ENCODE data around the gene MED15.
A peak's percentile ranks its signal among the peaks of the same experiment; 100 is the strongest.
"Not testable (repeated sequence)": the region's sequence is repeated elsewhere in the genome, so short reads cannot be mapped to it uniquely, and the experiment has no call there.

The MED15 gene

GRCh38 chr22:20586403-20586745, 79.0 kb downstream of the MED15 start:
- DNase-seq, result no peak

DNA sequence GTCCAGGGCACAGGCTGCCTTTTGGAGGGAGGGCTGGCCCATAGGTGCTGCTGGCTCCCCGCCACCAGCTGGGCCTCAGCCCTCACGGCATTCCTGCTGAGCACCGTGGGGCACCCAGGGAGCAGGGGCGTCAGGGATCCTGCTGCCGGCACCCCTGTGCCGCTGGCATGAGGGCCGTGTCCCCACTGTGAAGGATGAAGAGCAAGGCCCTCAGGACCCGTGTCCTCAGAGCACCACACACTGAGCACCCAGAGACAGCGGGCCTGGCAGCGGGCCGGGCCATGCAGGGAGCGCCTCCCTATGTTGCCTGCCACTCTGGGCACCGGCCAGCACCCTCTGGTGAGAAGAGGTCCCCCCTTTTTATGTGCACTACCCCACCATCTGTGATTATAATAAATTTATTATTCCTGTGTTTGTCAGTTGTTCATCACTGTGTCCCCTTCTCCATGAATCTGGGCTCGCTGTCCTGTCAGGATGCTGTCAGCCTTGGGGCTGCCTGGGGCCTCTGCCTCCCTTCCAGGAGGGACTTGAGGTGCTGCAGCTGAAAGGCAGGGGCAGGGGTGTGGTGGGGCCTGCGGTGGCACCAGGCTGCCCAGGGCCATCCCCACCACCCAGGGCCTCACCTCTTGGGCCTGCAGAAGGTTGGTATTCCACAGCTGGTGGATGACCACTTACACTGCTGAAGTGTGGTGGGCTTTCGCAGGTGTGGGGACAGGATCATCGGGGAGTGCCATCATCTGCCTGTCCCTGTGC, 80.0 kb downstream of the MED15 start:
- DNase-seq, result no peak

DNA sequence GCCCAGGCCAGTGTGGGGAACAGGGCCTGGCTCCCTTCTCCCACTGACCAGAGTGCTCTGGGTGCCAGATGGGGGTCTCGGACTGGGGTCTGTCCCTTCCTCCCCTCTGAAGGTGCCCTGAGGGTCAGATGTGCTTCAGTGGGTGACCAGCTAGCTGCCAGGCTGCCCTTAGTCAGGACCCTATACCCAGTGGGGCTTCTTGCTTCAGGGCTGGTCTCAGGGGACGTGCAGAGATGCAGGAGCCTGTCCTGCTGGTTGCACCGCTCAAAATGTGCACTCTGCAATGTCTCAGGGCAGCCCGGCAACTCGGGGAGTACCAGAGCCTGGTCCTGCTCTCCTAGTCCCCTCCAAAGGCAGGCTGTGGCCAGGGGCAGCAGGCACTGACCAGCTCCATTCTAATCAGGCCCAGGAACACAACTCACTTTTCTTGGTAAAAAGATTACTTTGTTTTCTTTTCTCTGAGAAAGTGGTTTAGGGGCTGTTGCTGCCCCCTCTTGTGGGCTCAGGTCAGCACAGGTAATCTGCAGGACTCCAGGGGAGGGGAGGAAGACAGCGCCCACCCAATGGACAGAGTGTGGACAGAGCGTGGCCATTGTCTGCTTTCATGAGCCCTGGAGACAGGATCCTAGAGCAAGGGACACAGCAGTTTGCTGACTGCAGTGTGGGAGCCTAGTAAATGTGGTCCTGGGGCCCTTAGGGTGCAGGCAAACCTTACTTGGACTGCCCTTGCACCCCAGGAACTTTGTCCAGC, 80.9 kb downstream of the MED15 start:
- DNase-seq, result no peak

DNA sequence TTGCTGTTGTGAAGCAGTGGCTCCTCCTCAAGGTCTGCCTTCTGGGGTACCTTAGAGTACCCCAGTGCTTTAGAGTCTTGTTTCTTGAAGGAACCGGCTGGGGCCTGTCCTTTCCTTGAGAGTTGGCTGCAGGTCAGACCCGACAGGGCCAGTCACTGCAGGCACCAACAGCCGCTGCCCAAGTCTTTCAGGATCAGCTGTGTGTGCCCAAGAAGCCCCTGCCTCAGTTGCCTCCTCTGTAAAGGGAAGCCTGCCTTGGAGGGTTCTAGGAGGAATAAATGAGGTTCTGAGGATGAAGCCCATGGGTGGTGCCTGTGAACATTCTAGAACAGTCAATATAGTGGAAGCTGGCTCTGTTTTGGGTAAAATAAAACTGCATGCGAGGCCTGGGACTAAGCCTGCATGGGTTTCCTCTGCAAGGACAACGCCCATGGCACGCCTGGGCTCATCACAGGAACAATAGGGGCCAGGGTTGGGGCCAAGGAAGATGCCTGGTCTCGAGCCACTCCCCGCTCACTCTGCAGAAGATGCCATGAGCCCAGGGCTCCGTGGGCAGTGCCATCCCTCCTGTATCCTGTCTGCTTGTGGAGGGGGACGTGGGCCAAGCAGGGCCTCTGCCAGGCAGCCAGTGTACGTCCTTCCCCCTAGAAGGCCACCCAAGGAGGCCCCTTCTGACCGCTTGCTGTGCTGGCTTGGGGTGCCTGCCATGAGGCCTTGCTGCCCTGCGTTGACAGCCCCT, 81.6 kb downstream of the MED15 start:
- no peak for DNase-seq

- no peak for DNase-seq
These were observed 82.4 kb downstream of the MED15 start for GRCh38 chr22:20589614-20590476.

DNA sequence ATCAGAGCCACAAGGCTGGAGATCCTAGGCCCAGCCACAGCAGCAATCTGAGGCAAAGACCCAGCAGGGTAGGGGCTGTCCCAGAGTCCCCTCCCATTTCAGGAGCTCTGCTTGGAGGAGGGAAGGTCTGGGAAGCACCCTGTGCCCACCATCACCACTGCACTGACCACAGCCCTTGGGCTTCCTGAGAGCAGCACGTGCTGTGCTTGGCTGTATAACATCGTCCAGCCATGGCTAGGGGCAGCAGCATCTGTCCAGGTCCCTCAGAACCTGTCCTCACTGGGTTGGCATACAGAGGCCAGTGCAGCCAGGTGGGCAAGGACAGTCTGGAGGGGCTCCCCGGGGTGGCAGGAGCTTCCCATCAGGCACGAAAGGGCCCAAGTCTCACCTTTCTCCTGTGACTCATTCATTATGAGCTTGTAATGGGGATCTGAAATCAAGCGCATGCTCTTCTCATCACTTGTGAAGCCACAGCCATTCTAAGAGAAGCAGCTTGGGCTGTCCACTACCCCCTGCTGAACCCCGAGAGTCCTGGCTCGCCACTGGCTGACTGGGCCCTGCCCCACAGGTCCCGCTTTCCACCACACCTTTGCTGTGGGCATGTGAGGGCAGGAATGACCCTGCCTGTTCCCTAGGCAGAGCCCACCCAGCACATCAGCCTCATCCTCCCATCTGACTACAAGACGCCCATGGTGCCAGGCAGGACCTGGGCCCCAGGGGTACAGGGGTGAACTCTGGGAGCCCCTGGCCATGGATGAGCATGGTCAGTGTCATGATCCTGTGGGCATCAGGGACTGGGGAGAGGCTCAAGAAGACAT, 83.3 kb downstream of the MED15 start:
- DNase-seq, result no peak

DNA sequence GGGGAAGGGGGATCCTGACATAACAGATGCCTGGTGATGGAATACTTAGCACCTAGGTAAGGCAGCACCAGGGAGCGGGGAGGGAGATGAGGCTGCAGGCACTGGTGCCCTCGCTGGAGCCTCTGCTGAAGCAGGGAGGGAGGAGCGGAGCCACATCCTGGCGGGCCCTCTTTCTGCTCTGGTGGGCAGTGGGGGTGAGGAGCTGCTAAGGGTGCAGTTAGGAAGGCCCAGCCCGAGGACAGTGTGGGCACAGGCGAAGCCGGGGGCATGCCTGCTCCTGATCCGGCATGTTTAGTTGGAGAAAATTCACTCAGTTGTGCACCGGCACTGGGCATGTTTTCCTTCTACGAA, 83.9 kb downstream of the MED15 start:
- DNase-seq, result no peak

DNA sequence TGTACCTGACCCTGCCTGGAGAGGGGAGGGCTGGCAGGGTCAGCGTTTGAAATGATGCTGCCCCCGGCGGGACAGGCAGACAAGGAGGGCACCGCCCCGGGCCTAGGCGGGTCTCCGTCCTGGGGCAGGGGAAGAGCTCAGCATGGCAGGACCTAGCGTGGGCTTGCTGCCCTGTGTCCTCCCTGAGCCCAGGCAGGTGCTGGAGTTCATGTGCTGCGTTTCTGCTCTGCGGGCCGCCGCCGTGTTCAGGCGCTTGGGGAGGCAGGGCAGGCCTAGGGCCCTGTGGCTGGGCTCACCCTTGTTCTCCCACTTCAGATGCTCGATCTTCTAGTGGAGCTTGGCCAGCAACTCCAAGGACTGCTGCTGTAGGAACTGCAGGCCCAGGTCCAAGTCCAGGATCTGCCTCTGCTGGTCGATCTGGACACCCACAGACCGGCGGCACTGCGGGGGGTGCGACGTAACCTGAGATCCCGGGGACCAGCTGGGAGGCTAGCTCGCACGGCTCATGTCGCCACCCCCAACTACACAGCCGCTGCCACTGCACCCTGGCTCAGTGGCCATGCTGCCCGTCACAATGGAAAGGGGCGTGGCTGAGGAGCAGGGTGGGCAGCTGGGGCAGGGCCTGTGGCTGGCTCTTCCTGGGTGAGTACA, 84.4 kb downstream of the MED15 start:
- no peak for DNase-seq

GRCh38 chr22:20594038-20594437, 86.6 kb downstream of the MED15 start:
- DNase-seq, result not testable (repeated sequence)

- not testable (repeated sequence) for DNase-seq
These were observed 87.1 kb downstream of the MED15 start for GRCh38 chr22:20594486-20594885.

DNA sequence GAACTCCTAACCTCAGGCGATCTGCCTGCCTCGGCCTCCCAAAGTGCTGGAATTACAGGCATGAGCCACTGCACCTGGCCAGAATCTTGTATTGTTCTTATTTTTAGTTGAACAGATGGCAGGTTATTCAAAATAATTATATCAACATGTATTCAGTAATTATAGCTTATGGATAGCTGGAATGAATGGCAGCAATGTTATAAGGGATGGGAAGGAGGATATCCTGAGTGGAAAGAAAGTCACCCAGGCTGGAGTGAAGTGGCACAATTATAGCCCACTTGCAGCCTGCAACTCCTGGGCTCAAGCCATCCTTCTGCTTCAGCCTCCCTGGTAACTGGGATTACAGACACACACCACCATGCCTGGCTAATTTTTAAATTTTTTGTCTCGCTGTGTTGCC, 88.1 kb downstream of the MED15 start:
- DNase-seq, result no peak

GRCh38 chr22:20599117-20599516, 91.7 kb downstream of the MED15 start:
- DNase-seq, result no peak

DNA sequence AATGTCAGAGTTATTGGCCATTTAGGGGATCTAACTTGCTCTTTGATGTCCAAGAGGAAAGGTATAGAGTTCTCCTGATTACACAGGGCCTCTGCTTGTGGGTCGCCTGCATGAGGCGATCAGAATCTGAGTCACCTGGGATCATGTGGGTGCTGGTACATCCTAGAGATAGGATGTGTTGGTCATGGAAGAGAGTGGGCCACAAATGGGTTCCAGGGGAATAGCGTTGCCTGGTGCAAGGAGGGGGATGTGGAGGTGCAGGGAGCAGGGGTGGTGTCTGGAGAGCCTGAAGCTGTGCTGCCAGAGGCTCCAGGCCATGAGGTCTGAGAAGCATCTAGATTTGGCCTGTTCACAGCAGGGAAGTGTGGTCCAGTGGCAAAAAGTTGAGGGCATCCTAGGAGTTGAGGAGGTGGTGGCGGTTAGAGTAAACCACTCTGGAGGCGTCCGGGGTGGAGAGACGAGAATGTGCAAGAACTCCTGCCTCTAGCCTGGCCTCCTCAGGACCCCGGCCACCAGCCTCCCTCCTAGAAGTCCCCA, 92.8 kb downstream of the MED15 start:
- no peak for DNase-seq

- no peak for DNase-seq
These were observed 93.9 kb downstream of the MED15 start for GRCh38 chr22:20601308-20601707.

GRCh38 chr22:20602609-20603164, 95.3 kb downstream of the MED15 start:
- no peak for DNase-seq

GRCh38 chr22:20604092-20604747, 96.8 kb downstream of the MED15 start:
- DNase-seq, result no peak

DNA sequence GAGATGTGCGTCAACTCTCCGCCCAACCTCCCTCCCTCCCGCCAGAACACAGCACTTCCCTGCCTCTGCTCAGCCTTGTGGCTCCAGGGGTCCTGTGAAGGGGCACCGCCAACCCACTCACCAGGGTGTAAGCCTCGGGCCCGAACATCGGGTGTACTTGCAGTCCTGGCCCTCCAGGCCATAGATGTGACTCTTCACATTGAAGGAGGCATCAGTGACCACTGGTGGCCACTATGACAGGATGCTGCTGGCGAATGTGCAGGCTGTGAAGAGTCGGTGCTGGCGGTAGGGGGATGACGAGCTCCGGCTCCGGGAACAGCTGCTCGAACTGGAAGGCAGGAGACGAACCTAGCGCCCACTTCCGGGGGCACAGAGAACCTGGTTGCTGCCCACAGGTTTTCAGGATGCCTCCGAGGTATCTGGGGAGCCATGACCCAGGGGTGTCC, 97.4 kb downstream of the MED15 start:
- no peak for DNase-seq

DNA sequence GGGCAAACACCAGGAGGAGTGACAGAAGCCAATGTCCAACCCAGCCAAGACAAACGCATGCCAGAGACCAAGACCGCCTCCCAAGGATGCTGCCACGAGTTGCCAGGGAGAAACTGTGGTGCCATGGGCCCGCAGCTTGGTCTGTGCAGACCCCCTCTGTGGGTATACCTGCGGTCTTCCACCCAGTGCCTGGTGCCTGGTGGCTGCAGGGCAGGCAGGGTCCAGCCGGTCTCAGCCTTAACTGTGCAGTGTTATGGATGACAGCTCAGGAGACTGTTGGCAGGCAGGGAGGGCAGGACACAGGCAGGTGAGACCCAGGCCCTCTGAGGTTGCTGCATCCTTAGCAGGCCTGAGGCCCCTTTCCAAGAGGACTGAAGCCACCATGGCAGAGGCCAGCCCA, 97.9 kb downstream of the MED15 start:
- DNase-seq, result no peak

GRCh38 chr22:20606041-20606783, 98.8 kb downstream of the MED15 start:
- peak in 3 of 4 experiments; percentile 41 to 58 (median 42) for DNase-seq

GRCh38 chr22:20606784-20607128, 99.3 kb downstream of the MED15 start:
- DNase-seq, result no peak

Data from activated CD4-positive, CD25-positive, alpha-beta regulatory T cell (primary cell).